G401.6 (cell line): Measurements from ENCODE around the gene IL25.
"Not testable (repeated sequence)": the region's sequence is repeated elsewhere in the genome, so short reads cannot be mapped to it uniquely, and the experiment has no call there.

ENCODE experiments used
- FAIRE-seq: peaks from 2 replicates; lab custom pipeline; 2012; peaks lifted over from hg19 to GRCh38; lab: Jason Lieb, UNC

Gene IL25

DNA sequence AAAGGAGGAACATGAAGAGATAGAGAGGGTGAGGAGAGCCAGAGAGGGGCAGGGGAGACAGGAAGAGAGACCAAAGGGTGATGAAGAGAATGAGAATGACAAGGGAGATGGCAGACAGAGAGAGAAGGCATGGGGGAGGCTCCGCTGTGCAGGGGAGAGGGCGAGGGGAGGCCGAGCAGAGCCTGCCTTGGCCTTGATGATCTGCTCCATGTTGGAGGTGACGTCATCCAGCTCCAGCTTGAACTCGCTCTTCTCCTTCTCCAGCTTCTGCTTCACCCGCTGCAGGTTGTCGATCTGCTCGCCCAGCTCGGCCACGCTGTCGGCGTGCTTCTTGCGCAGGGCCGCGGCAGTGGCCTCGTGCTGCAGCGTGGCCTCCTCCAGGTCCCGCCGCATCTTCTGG lies 17.3 kb downstream of the IL25 start:
- FAIRE-seq = not testable (repeated sequence)

DNA sequence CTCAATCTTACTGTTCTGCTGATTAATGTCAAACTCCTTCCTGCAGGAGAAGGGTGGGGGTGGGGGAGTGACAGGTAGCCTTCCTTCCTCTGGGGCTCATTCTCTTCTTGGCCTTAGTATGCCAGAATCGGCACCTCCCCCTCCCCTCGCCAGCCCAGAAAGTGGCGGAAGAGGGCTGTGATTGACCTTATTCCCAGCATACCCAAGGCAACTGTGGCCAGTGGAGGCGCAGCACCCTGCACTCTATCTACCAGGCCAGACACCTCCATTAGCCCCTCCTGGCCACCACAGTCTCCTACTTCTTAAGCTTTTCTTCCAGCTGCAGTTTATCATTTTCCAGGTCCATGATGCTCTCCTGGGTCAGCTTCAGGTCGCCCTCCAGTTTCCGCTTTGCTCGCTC lies 20.0 kb downstream of the IL25 start:
- no peak for FAIRE-seq

DNA sequence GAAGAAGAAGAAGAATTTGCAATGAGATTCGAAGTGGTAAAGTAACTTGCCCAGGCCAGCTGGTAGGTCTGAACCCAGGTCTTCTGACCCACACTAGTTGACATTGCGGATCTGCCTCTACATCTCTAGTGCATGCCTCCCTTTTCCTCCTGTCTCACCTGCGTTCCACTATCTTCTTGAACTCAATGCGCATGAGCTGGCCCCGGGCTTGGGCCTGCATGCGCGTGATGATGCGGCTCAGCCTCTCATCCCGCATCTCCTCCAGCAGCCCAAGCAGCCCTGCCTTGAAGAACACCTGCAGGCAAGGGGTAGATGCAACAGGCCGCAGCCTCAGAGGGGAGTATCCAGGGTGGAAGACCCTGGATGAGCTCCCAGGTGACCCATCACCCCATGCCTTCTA lies 23.5 kb downstream of the IL25 start:
- no peak for FAIRE-seq

DNA sequence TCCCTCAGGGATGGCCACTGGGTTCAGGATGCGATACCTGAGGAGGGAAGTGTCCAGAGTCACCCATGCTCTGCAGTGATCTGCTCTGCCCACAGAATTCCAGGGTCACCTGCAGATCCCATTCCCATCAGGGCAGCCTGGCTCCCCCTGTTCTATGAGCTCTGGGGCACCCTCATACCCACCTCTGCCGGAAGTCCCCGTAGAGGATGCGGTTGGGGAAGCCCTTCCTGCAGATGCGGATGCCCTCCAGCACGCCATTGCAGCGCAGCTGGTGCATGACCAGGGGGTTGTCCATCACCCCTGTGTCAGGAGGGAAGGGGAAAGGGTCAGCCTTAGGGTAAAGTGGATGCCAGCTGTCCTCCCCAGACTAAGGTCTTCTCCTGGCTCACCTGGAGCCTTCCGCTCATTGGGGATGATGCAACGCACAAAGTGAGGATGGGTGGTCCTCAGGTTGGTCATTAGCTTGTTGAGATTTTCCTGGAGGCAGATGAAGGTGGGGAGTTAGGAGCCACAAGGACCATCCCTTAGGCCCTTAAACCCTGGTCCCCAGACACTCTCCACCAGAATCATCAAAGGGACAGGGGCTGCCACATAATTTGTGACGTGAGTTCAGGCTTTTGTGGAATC lies 24.3 kb downstream of the IL25 start:
- FAIRE-seq = no peak

DNA sequence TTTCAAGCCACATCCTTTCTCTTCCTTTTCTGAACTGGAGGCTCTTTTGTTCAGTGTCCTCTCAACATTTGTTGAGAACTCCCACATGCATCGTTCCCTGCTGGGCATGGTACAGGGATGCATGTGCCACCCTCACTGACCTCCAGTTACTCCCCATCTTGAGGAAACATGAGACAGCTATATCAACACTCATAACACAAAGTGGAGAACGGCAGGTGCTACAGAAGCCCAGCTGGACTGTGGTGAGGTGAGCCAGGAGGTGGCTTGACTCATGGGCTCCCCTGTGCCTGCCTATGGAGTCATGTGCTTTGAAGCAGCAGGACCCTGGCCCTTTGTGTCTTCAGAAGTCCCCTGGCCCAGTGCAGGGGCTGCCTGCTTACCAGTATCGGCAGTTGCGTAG lies 25.7 kb downstream of the IL25 start:
- no peak for FAIRE-seq

DNA sequence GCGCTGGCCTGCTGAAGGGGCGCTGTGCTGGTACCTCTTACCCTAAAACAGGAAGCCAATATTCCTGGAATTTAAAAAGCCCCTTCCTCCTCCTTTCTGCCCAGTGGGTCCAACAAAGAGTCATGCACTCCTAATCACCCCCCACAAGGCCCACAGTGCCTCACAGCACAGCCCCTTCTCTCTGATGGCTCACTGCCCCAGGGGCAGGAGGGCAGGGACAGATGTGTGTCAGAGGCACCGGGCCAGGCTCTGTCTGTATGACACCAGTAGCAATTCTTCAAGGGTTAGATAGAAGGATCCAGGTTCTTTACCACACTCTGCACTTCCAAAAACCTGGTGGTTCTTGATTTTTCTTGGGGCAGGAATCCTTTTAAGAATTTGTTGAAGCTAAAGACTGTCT lies 26.5 kb downstream of the IL25 start:
- no peak for FAIRE-seq

DNA sequence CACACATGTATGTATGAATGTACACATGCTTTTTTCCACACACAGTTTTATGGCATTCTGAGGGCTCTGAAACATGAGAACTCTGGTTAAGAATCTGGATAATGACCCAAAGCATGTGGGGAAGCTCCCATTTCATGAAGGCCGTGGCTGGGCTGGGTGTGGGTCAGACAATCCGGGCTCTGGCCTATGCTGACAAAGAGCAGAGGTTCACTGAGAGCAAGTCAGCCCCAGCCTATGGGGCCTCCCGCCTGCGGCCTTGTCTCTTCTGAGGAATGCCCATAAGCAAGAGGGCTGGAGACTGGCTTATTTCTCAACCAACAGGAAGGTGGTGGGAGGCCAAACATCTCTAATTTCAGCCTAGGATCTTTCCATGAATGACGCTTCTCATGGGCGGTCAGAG lies 27.0 kb downstream of the IL25 start:
- FAIRE-seq = no peak

DNA sequence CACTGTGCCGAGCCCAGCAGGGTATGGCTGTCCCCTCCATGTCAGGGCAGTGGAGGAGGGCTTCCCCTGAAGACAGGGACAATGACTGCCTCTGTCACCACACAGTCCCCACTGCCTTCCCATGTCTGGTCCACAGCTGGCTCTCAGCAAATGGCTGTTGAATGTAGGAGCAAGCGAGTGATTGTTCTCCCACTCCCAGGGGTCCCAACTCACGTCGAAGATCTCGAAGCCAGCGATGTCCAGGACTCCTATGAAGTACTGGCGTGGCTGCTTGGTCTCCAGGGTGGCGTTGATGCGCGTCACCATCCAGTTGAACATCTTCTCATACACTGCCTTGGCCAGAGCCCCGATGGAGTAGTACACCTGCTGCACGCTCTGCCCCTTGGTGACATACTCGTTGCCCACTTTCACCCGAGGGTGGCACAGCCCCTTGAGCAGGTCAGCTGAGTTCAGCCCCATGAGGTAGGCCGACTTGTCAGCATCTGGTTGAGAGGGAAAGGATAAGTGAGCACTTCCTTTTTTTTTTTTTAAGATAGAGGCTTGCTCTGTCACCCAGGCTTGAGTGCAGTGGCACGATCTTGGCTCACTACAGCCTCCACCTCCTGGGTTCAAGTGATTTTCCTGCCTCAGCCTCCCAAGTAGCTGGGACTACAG lies 28.0 kb downstream of the IL25 start:
- FAIRE-seq = not testable (repeated sequence)

DNA sequence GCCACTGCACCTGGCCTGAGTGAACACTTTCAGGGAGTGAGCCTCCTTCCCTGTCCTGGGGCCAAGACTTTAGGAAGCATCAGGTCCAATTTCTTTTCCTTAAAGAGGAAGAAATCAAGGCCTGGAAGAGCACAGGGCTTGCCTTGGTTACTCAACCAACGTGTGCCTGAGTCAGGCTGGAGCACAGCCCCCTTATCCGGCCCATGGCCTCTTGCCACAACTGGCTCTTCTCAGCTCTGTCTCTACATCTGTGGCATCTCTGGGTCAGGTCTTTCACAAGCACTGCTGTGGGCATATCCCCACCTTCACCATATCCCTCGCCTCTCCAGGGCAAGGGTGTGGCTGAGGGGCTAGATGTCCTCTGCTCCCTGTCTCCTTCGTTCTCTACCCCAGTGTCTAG lies 28.7 kb downstream of the IL25 start:
- FAIRE-seq = no peak

DNA sequence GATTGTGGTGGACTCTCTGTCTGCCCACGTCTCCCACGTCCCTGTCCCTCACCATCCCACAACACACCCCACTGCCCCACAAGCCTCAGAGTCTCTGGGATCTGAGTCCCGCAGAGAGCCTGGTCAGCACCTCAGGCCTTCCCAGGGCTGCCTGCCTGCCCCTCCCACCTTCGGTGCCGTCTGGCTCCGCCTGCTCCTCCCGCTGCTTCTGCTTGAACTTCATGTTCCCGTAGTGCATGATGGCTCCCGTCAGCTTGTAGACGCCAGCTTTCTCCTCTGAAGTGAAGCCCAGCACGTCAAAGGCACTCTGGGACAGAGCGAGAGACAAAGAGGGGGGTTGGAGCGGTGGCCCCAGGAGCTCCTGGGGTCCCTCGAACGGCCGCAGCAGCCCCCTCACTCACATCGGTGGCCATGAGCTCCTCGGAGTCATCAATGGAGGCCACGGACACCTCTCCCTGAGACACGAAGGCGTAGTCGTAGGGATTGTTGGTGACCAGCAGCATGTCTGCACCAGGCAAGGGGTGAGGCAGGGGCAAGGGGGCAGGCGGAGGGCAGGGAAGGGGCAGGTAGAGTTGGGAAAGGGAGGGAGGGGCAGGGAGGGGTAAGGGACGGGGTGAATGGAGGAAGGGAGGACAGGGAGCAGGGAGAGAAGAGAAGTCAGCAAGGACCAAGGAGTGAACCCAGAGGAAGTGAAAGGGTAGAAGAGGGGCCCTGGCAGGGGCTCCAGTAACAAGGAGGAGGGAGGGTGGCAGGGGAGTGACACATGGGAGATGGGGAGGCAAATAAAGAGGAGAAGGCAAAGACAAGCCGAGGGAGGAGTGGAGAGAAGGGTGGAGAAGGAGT lies 29.9 kb downstream of the IL25 start:
- no peak for FAIRE-seq

DNA sequence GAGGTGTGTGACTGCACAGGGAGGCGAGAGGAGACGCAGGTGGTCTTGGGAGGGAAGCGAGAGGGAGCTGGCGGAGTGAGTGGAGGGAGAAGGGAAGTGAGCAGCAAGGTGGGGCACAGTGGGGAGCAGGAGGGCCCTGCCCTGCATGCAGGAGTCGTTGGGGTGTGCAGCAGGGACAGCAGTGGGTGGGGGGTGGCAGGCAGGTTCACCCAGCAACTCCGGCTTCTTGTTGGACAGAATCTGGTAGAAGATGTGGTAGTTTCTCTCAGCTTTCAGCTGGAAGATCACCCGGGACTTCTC lies 30.5 kb downstream of the IL25 start:
- FAIRE-seq = no peak

DNA sequence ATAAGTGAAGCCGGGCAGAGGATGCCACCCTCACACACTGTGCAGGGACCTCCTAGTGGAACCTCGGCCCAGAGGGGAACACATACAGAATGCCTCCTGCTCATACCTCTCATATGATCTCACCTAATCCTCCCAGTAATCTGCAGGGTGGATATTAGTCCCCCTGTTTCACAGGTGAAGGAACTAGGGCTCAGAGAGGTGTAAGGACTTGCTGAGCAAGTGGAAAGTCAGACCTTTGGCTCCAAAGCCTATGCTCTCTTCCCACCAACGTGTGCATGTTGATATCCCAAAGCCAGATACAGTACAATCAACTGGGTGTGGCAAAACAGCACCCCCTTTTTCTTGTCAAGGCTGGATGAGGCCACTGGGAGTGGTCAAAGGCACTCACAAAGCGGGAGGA lies 31.3 kb downstream of the IL25 start:
- FAIRE-seq = no peak

DNA sequence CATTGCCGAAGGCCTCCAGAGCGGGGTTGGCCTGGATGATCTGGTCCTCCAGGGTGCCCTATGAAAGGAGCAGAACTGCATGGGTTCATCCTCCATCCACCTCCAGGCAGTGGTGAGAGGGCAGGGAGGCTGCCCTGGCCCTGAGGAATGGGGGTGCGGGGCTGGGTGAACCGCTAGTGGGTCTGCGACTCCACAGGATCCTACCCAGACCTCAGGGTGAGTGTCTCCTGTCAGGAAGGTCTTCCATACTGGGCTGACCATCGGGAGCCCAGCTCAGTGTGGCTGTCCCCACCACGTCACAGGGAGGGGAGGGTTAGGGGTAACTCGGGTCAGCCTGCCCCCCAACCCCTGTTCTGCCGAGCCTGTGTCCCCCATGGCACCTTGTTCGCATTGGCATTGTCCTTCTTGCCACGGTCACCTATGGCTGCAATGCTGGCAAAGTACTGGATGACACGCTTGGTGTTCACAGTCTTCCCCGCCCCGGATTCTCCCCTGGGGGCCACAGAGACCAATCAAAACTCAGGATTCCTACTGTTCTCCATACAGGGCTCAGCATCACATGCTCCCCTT lies 31.8 kb downstream of the IL25 start:
- no peak for FAIRE-seq

DNA sequence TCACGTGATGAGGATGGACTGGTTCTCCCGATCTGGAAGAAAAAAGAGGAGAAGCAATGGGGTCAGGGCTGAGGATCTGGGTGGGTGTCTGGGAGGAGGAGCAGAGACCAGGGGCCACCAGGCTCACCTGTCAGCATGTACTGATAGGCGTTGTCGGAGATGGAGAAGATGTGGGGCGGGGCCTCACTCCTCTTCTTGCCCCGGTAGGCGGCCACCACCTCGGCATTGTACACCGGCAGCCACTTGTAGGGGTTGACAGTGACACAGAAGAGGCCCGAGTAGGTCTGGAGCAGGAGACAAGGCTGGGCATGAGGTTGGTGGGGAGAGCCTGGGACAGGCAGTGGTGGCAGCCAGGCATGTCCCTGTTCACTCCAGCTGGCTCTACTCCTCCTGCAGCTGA lies 32.5 kb downstream of the IL25 start:
- FAIRE-seq = no peak

DNA sequence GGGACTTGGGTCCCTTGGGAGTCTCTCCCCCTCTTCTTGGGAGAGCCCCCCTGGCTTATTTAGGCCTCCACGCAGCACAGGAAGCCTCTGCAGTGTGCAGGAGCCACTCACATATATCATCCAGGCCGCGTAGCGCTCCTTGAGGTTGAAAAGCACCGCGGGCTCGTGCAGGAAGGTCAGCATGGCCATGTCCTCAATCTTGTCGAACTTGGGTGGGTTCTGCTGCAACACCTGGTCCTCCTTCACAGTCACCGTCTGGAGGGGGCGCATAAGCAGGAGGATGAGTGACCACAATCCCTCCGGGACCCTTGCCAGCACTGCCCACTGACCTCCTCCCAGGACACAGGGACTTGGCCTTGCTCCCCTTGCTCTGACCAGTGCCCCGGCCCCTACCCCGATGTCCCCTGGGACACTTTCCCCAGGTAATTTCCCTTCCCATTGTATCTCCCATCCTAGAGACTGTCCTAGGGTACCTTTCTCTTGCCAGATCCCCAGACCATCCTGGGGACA lies 33.0 kb downstream of the IL25 start:
- no peak for FAIRE-seq

DNA sequence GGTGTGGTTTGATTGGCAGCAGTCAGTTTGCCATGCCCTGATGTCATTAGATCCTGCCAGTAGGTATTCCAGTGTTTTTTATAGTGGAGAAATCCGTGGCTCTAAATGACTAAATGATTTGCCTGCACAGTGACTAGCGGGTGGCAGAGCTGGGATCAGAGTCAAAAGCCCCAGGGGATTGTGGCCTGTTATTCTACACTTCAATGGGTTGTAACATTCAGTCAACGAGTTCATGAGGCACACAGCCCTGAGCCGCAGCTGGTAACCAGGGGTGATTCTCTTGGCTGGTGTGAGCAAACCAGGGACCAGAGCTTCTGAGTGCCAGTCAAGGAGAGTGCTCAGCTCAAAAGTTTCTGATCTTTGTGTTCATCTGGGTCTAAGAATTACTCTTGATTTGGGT lies 33.6 kb downstream of the IL25 start:
- no peak for FAIRE-seq

DNA sequence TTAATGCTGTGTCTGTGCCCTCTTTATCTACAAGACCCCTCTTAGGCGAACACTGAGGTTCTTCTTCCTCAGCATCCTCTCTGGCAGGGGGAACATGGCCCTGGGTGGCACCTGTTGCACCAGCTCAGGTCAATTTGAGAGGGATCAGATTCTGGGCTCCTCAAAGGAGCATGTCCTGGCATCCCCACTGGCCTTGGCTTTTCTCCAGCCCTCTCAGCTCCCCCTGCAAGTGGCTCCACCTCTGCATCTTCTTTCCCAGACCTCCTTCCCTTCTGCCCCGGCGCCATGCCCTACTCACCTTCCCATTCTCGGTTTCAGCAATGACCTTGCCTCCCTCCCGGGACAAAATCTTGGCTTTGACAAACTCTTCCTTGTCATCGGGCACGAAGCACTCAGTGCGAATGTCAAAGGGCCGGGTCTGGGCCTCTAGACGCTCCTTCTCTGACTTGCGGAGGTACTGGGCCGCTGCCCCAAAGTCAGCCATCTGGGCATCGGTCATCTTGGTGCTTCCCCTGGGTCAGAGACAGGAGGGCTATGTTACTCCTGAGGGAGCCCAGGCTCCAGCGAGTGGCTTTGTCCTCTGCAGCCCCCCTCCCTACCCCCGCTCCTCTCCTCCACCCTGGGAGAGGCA lies 34.2 kb downstream of the IL25 start:
- no peak for FAIRE-seq

DNA sequence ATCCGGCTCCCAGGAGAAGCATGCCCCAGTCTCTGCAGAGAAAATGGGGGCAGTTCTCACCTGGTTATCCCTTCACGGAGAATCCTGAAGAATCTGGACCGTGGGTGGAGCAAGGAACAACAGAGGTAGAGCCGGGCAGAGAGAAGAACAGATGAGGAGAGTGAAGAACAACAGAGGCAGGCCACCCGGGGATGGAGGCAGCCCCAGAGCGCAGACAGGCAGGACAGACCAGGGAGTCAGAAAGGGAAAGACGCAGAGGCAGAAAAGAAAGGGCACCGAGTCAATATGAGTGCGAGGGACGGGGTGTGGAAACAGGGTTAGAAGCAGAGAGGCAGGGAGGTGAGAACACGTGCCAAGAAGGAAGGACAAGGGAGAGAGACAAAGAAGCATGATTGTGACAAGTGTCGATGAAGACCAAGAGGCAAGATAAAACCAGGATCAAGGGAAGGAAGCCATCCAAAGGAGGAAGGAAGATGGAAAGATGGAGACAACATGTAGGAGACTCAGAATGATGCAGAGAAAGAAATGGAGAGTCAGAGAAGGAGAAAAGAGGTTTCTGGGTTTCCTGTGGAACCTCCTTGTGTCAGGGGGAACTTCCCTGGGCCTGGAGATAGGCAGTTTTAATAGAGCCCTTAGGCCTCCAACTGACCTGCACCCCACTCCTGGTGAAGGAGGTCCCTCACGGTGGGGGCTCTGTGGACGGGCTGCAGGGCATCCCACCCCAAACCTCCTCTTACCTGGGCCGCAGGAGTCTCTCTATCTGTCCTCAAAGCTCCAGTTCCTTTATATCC lies 35.1 kb downstream of the IL25 start, which contains the start of gene MYH6:
Gene MYH6 (minus strand): TSS at position 758 of the 791 bp plus-strand sequence. CDS start 1,050 bp downstream, outside the sequence.
- no peak for FAIRE-seq

DNA sequence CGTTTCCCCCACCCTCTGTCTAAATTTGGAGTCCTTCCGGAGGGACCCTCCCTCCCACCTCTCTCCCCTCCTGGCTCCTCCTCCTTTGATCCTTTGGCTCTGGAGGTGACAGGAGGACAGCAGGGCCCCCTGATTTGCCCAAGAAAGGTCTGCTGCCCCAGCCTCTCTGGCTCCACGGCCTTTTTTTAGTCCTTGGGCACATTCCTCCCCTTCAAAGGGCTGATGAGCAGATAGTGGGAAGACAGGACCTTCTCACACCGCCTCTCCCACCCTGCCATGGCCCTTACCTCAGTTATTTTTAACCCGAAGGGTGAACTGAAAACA lies 35.7 kb downstream of the IL25 start:
- no peak for FAIRE-seq

DNA sequence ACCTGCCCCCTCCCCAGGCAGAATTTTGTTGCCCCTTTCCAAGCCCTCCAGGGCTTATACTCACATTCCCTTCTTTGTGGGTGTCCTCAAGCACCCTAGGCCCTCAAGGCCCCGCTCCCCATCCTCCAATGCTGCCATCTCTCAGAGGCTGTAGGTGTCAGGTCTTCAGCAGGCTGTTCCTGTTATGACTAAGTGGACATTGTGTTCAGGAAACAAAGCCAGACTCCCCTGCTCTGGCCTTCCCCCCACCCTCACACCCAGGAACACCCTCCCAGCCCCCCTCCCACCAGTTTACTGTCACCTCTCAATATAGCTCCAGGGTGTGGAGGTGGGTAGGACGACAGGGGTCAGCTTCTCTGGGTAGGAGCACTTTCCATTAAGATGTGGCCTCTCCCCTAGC lies 36.9 kb downstream of the IL25 start:
- no peak for FAIRE-seq

DNA sequence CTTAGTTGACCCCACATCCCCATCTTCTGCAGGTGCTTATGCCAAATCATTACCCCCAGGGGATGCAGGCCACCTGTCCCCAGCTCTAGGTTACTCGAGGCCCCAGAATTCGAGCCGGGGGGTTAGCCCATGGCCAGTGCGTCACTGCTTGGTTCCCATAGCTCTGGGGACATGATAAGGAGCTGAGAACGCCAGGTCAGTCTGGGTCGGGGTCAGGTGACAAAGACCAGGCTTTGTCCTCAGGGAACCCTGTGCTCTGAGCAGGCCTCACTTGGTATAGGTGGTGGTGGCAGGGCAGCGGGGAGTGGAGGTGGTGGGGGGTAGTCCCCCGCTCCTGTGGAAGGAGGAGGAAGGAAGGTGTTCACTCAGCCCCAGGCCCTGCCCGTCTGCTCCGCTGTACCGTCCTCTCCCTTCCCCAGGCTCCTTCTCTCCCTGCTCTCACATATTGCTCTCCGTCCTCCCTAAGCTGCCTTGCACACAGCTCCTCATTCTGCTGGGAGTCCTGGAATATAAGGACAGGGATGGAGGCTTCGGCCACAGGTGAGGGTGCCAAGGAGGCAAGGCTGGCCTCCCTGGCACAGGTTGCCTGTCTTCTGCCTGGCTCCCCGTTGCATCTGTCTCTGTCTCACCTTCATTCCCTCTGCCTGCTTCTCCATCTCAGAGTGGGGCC lies 37.5 kb downstream of the IL25 start:
- FAIRE-seq = no peak
